HepG2 (cell line): ENCODE measurements around the gene TMEM38A. TPM values are rescaled to one million over a fixed set of nuclear protein-coding genes. Genes with fewer than 3 reads are reported as not detected.
A peak's percentile ranks its signal among the peaks of the same experiment; 100 is the strongest.

Experiments
- DNMT1 ChIP-seq: sonication (generic); formaldehyde crosslinking; IDR thresholded peaks from 2 replicates; pipeline ENCODE4 v1.5.1; 2020; ENCODE audit warnings: mild to moderate bottlenecking, missing genetic modification reagents
- FOXA1 ChIP-seq, 2 experiments: fragments of 450-650 bp in 1 of 2; sonication (generic) in 1 of 2; formaldehyde crosslinking in 1 of 2; IDR thresholded peaks; 2 replicates each; pipeline versions ENCODE4 v1.4.0 to v1.6.1; 2016 to 2020; ENCODE audit warnings: missing genetic modification reagents in 1 of 2
- GPN1 ChIP-seq: sonication (generic); formaldehyde crosslinking; IDR thresholded peaks from 2 replicates; pipeline ENCODE4 v1.5.1; 2020; ENCODE audit warnings: missing genetic modification reagents, borderline replicate concordance
- IRF1 ChIP-seq: sonication (generic); formaldehyde crosslinking; IDR thresholded peaks from 2 replicates; pipeline ENCODE4 v1.4.0; 2020; ENCODE audit warnings: low read depth, mild to moderate bottlenecking, missing genetic modification reagents
- KDM3A ChIP-seq: IDR thresholded peaks from 2 replicates; pipeline ENCODE4 v1.6.1; 2018; ENCODE audit warnings: low read depth, missing compliant biosample characterization
- KLF16 ChIP-seq, 2 experiments: sonication (generic) in 1 of 2; formaldehyde crosslinking in 1 of 2; IDR thresholded peaks; 2 replicates each; pipeline versions ENCODE4 v1.6.1 to v1.8.0; 2016 to 2023; ENCODE audit warnings: missing genetic modification reagents in 2 of 2, missing compliant biosample characterization in 1 of 2
- MYPOP ChIP-seq: sonication (generic); formaldehyde crosslinking; IDR thresholded peaks from 2 replicates; pipeline ENCODE4 v1.8.1; 2023; ENCODE audit warnings: mild to moderate bottlenecking, moderate library complexity, missing genetic modification reagents
- NFE2L2 ChIP-seq: fragments of 150-350 bp; IDR thresholded peaks from 2 replicates; pipeline ENCODE4 v1.6.1; 2014; ENCODE audit warnings: low read length
- NKX3-1 ChIP-seq: sonication (generic); formaldehyde crosslinking; IDR thresholded peaks from 2 replicates; pipeline ENCODE4 v1.5.0; 2020; ENCODE audit warnings: missing genetic modification reagents
- PBX3 ChIP-seq: sonication (generic); formaldehyde crosslinking; IDR thresholded peaks from 2 replicates; pipeline ENCODE4 v1.8.1; 2023; ENCODE audit warnings: missing genetic modification reagents, inconsistent platforms, borderline replicate concordance
- POLR2AphosphoS2 ChIP-seq: IDR thresholded peaks from 2 replicates; pipeline ENCODE4 v1.6.1; 2011; ENCODE audit warnings: low read depth, low read length, improper control_type of control experiment
- PRDM15 ChIP-seq: sonication (generic); formaldehyde crosslinking; IDR thresholded peaks from 2 replicates; pipeline ENCODE4 v1.4.0; 2020; ENCODE audit warnings: missing genetic modification reagents
- REXO4 ChIP-seq: sonication (generic); formaldehyde crosslinking; IDR thresholded peaks from 2 replicates; pipeline ENCODE4 v1.8.0; 2022; ENCODE audit warnings: missing genetic modification reagents, mild to moderate bottlenecking, borderline replicate concordance
- RXRB ChIP-seq: IDR thresholded peaks from 2 replicates; pipeline ENCODE4 v1.6.1; 2016; ENCODE audit warnings: borderline replicate concordance, missing genetic modification reagents, missing compliant biosample characterization
- ZBTB8A ChIP-seq: sonication (generic); formaldehyde crosslinking; IDR thresholded peaks from 2 replicates; pipeline ENCODE4 v1.4.0; 2020; ENCODE audit warnings: mild to moderate bottlenecking, low read depth, missing genetic modification reagents, borderline replicate concordance
- ZFP36L2 ChIP-seq: sonication (generic); formaldehyde crosslinking; IDR thresholded peaks from 2 replicates; pipeline ENCODE4 v1.4.0; 2020; ENCODE audit warnings: missing genetic modification reagents
- ZNF160 ChIP-seq: sonication (generic); formaldehyde crosslinking; IDR thresholded peaks from 2 replicates; pipeline ENCODE4 v1.8.0; 2022; ENCODE audit warnings: mild to moderate bottlenecking, inconsistent platforms, missing genetic modification reagents
- ZNF207 ChIP-seq: fragments of 450-650 bp; IDR thresholded peaks from 2 replicates; pipeline ENCODE4 v1.6.1; 2016; ENCODE audit warnings: antibody characterized with exemption, borderline replicate concordance
- ZNF691 ChIP-seq: sonication (generic); formaldehyde crosslinking; IDR thresholded peaks from 2 replicates; pipeline ENCODE4 v1.4.0; 2020; ENCODE audit warnings: missing genetic modification reagents, low read depth, mild to moderate bottlenecking, borderline replicate concordance
- ZNF713 ChIP-seq: sonication (generic); formaldehyde crosslinking; IDR thresholded peaks from 2 replicates; pipeline ENCODE4 v1.4.0; 2020; ENCODE audit warnings: mild to moderate bottlenecking, missing genetic modification reagents
- ZNF740 ChIP-seq: sonication (generic); formaldehyde crosslinking; IDR thresholded peaks from 2 replicates; pipeline ENCODE4 v1.4.0; 2020; ENCODE audit warnings: missing genetic modification reagents
- polyA plus RNA-seq, 8 experiments: library from polyadenylated mRNA; depleted of rRNA in 3 of 8; stranded (reverse) in 7 of 8; unstranded in 1 of 8; fragments of >200 nt; fragmentation: Illumina TruSeq in 4 of 8; extraction: Trizol in 4 of 8; gene quantifications; 2 replicates each; pipeline versions ENCODE4 v1.2.1 to v1.2.3, GENCODE V29; 2011 to 2016; ENCODE audit warnings: low read depth in 4 of 8, missing spikeins in 1 of 8, mixed read lengths in 1 of 8; ENCODE audit not compliant: insufficient read depth in 1 of 8
- total RNA-seq, 5 experiments: library from RNA; depleted of rRNA; stranded (reverse); fragments of >200 nt; fragmentation: Illumina TruSeq; extraction: Trizol; gene quantifications; 2 replicates each; pipeline ENCODE4 v1.2.3, GENCODE V29; 2016; ENCODE audit warnings: low read depth in 1 of 5

The TMEM38A gene
- total and polyA plus RNA-seq, 2 of the 13 experiments (the other 11 are each of a cell fraction or from before 2014, with no cell fraction given): 4.8 to 6.8 TPM

GRCh38 chr19:16659832-16660708 is 869 bp upstream of the TMEM38A start, which contains the start of gene SMIM7 (continued):
- TF ChIP-seq ZNF207 (no peak), POLR2AphosphoS2 (no peak), ZFP36L2 (CRISPR knock-in tag) (no peak), FOXA1 (IDR thresholded peaks at IDR 0.05) (no peak), FOXA1 (CRISPR knock-in tag; IDR thresholded peaks at IDR 0.05) (0 out of 2 replicates have a peak, but pooled peaks have one; percentile 26), ZBTB8A (no peak), ZNF691 (CRISPR knock-in tag) (no peak), NKX3-1 (CRISPR knock-in tag) (no peak), PRDM15 (CRISPR knock-in tag) (no peak), PBX3 (CRISPR knock-in tag) (no peak), KDM3A (CRISPR knock-in tag) (0 out of 2 replicates have a peak, but pooled peaks have one; percentile 23), IRF1 (no peak), ZNF740 (CRISPR knock-in tag) (peak; percentile 64; the same call in 1 of the 2 replicates), REXO4 (CRISPR knock-in tag) (no peak), GPN1 (CRISPR knock-in tag) (no peak), NFE2L2 (no peak), KLF16 (CRISPR knock-in tag; IDR thresholded peaks at IDR 0.05) (no peak; a peak in 2 of 4 replicates), ZNF160 (CRISPR knock-in tag) (no peak), DNMT1 (CRISPR knock-in tag) (no peak), MYPOP (no peak), RXRB (CRISPR knock-in tag) (peak; percentile 82), ZNF713 (no peak)
